Stomach (tissue), 4 donors: ENCODE data around the gene METTL4.

Source experiments
- POLR2AphosphoS5 ChIP-seq, 3 donors: sonication (generic); formaldehyde crosslinking; IDR thresholded peaks; one replicate each; pipeline ENCODE4 v1.6.1; 2016; ENCODE audit warnings: antibody characterized with exemption in 3 of 3
- TF ChIP-seq, protein P1 (sequence below), 7 experiments: fragments of 450-650 bp in 4 of 7; fragments of 200-600 bp in 3 of 7; sonication (generic) in 3 of 7; IDR thresholded peaks; one replicate each; pipeline ENCODE4 v1.5.1; 2016 to 2019; ENCODE audit warnings: antibody characterized with exemption in 7 of 7, control low read depth in 2 of 7, mild to moderate bottlenecking in 1 of 7

GRCh38 chr18:2512059-2512458, 59.2 kb downstream of the METTL4 start:
- TF ChIP-seq, protein P1, sequence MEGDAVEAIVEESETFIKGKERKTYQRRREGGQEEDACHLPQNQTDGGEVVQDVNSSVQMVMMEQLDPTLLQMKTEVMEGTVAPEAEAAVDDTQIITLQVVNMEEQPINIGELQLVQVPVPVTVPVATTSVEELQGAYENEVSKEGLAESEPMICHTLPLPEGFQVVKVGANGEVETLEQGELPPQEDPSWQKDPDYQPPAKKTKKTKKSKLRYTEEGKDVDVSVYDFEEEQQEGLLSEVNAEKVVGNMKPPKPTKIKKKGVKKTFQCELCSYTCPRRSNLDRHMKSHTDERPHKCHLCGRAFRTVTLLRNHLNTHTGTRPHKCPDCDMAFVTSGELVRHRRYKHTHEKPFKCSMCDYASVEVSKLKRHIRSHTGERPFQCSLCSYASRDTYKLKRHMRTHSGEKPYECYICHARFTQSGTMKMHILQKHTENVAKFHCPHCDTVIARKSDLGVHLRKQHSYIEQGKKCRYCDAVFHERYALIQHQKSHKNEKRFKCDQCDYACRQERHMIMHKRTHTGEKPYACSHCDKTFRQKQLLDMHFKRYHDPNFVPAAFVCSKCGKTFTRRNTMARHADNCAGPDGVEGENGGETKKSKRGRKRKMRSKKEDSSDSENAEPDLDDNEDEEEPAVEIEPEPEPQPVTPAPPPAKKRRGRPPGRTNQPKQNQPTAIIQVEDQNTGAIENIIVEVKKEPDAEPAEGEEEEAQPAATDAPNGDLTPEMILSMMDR (IDR thresholded peaks at IDR 0.05) = no peak
- TF ChIP-seq POLR2AphosphoS5 (IDR thresholded peaks at IDR 0.05) = no peak
